Measurements from ENCODE around the gene ARHGEF16.

DNA sequence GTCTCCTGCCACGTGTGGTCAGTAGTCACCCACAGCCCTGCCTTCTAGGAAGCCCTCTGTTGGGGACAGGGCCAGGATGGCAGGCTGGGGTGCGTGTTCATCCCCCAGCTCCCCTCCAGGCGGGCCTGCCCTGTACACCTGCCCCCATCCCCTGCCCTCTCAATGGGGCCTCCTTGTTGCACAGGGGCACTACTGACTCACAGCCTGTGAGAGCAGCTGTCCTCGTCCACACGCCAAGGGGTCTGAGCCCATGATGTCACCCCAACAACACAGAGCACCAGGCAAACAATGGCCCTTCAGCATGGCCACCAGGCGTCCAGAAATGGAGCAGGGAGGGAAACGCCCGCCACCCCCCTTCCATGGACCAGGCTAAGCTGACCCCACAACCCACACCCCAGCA lies 64.3 kb downstream of the ARHGEF16 start:
- TF ChIP-seq, protein P1, sequence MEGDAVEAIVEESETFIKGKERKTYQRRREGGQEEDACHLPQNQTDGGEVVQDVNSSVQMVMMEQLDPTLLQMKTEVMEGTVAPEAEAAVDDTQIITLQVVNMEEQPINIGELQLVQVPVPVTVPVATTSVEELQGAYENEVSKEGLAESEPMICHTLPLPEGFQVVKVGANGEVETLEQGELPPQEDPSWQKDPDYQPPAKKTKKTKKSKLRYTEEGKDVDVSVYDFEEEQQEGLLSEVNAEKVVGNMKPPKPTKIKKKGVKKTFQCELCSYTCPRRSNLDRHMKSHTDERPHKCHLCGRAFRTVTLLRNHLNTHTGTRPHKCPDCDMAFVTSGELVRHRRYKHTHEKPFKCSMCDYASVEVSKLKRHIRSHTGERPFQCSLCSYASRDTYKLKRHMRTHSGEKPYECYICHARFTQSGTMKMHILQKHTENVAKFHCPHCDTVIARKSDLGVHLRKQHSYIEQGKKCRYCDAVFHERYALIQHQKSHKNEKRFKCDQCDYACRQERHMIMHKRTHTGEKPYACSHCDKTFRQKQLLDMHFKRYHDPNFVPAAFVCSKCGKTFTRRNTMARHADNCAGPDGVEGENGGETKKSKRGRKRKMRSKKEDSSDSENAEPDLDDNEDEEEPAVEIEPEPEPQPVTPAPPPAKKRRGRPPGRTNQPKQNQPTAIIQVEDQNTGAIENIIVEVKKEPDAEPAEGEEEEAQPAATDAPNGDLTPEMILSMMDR (IDR thresholded peaks at IDR 0.05 in 4 of 5, conservative IDR thresholded peaks at IDR 0.05 in 1 of 5) = no peak
- TF ChIP-seq POLR2A (IDR thresholded peaks at IDR 0.05) = no peak

All from gastrocnemius medialis (tissue), 4 donors.